Caco-2 (cell line): ENCODE measurements around the gene PLEKHG4B. TPM values are rescaled to one million over a fixed set of nuclear protein-coding genes. Genes with fewer than 3 reads are reported as not detected.
"Not testable (repeated sequence)": the region's sequence is repeated elsewhere in the genome, so short reads cannot be mapped to it uniquely, and the experiment has no call there.

Experiments
- BruUV-seq: library from RNA; stranded (reverse); fragments of 400-500 nt; replicated peaks from 2 replicates; lab custom pipeline; 2021; lab: Mats Ljungman, UMichigan
- CTCF ChIA-PET: fragments of 300-600 bp; sonication (Branson Sonifier 250); formaldehyde crosslinking; loops from one replicate; lab custom pipeline; 2022; ENCODE audit warnings: antibody characterized with exemption; lab: Charles Lee
- POLR2A ChIA-PET: fragments of 300-600 bp; sonication (Branson Sonifier 250); formaldehyde crosslinking; loops from one replicate; lab custom pipeline; 2022; ENCODE audit warnings: antibody characterized with exemption; lab: Charles Lee
- DNase-seq, 2 experiments: peaks; one replicate each; pipeline versions ENCODE4 v3.0.0 to v3.0.0-alpha.2; 2020 to 2022
- H3K27me3 ChIP-seq: replicated peaks from 2 replicates; pipeline ENCODE4 v1.6.0; 2011; ENCODE audit warnings: low read length; ENCODE audit not compliant: control insufficient read depth, insufficient read depth
- H3K36me3 ChIP-seq: 2 replicates; pipeline ENCODE4 v1.5.1; 2011; ENCODE audit warnings: low read length; ENCODE audit not compliant: control insufficient read depth, insufficient read depth
- H3K4me1 ChIP-seq: fragments of 250-450 bp; sonication (Bioruptor Pico); 2 replicates; pipeline ENCODE4 v1.5.1; 2020; ENCODE audit warnings: mild to moderate bottlenecking
- H3K4me3 ChIP-seq: 2 replicates; pipeline ENCODE4 v1.5.1; 2011; ENCODE audit warnings: low read depth, mild to moderate bottlenecking, control low read depth, low read length
- H3K9me3 ChIP-seq: fragments of 250-450 bp; sonication (Bioruptor Pico); 2 replicates; pipeline ENCODE4 v1.5.1; 2020; ENCODE audit warnings: mild to moderate bottlenecking, moderate library complexity
- H3K27ac Mint-ChIP-seq: one replicate; pipeline ENCODE4 v1.8.0; 2022; ENCODE audit warnings: mixed read lengths; ENCODE audit not compliant: unreplicated experiment
- H3K27me3 Mint-ChIP-seq: one replicate; pipeline ENCODE4 v1.8.0; 2022; ENCODE audit warnings: mixed read lengths; ENCODE audit not compliant: insufficient read depth, unreplicated experiment
- H3K36me3 Mint-ChIP-seq: one replicate; pipeline ENCODE4 v1.8.0; 2022; ENCODE audit warnings: mild to moderate bottlenecking, mixed read lengths; ENCODE audit not compliant: insufficient read depth, unreplicated experiment
- H3K4me1 Mint-ChIP-seq: one replicate; pipeline ENCODE4 v1.8.0; 2022; ENCODE audit warnings: low read depth, mixed read lengths; ENCODE audit not compliant: unreplicated experiment
- H3K4me3 Mint-ChIP-seq: one replicate; pipeline ENCODE4 v1.8.0; 2022; ENCODE audit warnings: mild to moderate bottlenecking, moderate library complexity, mixed read lengths; ENCODE audit not compliant: unreplicated experiment
- H3K9me3 Mint-ChIP-seq: one replicate; pipeline ENCODE4 v1.8.0; 2022; ENCODE audit warnings: mixed read lengths; ENCODE audit not compliant: unreplicated experiment
- CTCF ChIP-seq, 2 experiments: fragments of 200-600 bp in 1 of 2; IDR thresholded peaks; 1 replicate in 1 of 2; 2 replicates in 1 of 2; pipeline versions ENCODE4 v1.5.1 to v1.8.0; 2011 to 2022; ENCODE audit warnings: antibody characterized with exemption in 1 of 2, control low read depth in 1 of 2, inconsistent platforms in 1 of 2, low read depth in 1 of 2, low read length in 1 of 2, mild to moderate bottlenecking in 1 of 2, moderate library complexity in 1 of 2; ENCODE audit not compliant: insufficient read depth in 1 of 2, severe bottlenecking in 1 of 2, unreplicated experiment in 1 of 2
- intact Hi-C: fragments of 100-400 bp; cut with micrococcal nuclease; formaldehyde crosslinking; loops from one replicate; pipeline ENCODE4 v1.10.0; 2022; ENCODE audit not compliant: unreplicated experiment
- total RNA-seq: library from RNA; stranded (reverse); gene quantifications from 2 replicates; pipeline ENCODE4 v1.2.3, GENCODE V29; 2022

PLEKHG4B gene
- total RNA-seq, 1 experiment from 2014 or later, result 15.0 TPM

- Histone ChIP-seq H3K4me1 (peaks cover 9% of the 10 kb centered on the region; the same call in 1 of the 2 replicates), H3K9me3 (no peaks in the 10 kb centered on the region), H3K4me3 (peak overlapping the region; percentile 99), H3K36me3 (no peaks in the 10 kb centered on the region), H3K27me3 (no peaks in the 10 kb centered on the region)
- CTCF ChIA-PET, result interaction anchor here (1.6 kb wide), 1 partner anchor 52 kb away, joined by 5 read pairs; the partner anchor contains the start of gene PDCD6
- DNase-seq, result no peak
- H3K27ac Mint-ChIP-seq, result no peak overlapping the region
- intact Hi-C loops, result loop anchor here (2.0 kb wide), 1 partner anchor 51 kb away; the partner anchor contains the start of gene PDCD6
- H3K4me3 Mint-ChIP-seq, result peak overlapping the region; percentile 84
- no peaks in the 10 kb centered on the region for H3K9me3 Mint-ChIP-seq
- no peaks in the 10 kb centered on the region for H3K27me3 Mint-ChIP-seq
- H3K4me1 Mint-ChIP-seq, result peaks cover 7% of the 10 kb centered on the region
- no peak for TF ChIP-seq CTCF (IDR thresholded peaks at IDR 0.05; ENCODE audit: insufficient read depth in 1 of 2, low read depth in 1 of 2, low read length in 1 of 2, severe bottlenecking in 1 of 2, unreplicated experiment in 1 of 2)
- H3K36me3 Mint-ChIP-seq, result peaks cover 47% of the 10 kb centered on the region
- TSS peak; percentile 33 for BruUV-seq
- POLR2A ChIA-PET, result interaction anchor here (2.5 kb wide), 1 partner anchor 51 kb away, joined by 19 read pairs; the partner anchor contains the start of gene PDCD6
Measured at GRCh38 chr5:219460-219863, 127.5 kb downstream of the PLEKHG4B start.

DNA sequence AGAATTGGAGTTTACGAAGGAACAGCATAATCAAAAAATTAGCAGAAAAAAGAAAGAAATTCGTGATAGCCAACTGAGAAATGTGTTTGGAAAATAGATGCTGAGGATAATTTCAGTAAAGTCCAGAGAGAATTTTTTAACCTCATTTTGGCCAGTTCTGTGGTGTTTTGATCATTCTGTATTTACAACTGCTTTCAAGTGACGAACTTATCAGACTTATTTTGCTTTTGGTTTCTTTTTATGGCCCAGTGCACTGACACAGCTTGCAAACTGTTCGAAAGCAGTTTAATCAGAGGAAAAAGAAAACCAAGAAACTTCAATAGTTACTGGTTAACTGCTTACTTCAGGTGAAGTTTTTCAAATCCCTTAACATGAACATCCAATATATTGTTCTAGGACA, 128.0 kb downstream of the PLEKHG4B start:
- BruUV-seq, result no TSS peak
- no peaks in the 10 kb centered on the region for H3K27me3 Mint-ChIP-seq
- H3K9me3 Mint-ChIP-seq, result no peaks in the 10 kb centered on the region
- peaks cover 47% of the 10 kb centered on the region for H3K36me3 Mint-ChIP-seq
- H3K4me3 Mint-ChIP-seq, result peak overlapping the region; percentile 84
- no peaks in the 10 kb centered on the region for H3K27me3 ChIP-seq
- H3K27ac Mint-ChIP-seq, result no peak overlapping the region
- no peak for DNase-seq
- H3K4me3 ChIP-seq, result no peak overlapping the region
- H3K4me1 ChIP-seq, result peaks cover 9% of the 10 kb centered on the region; the same call in 1 of the 2 replicates
- CTCF ChIA-PET, result no interaction called here
- TF ChIP-seq CTCF (IDR thresholded peaks at IDR 0.05; ENCODE audit: insufficient read depth in 1 of 2, low read depth in 1 of 2, low read length in 1 of 2, severe bottlenecking in 1 of 2, unreplicated experiment in 1 of 2), result no peak
- peaks cover 7% of the 10 kb centered on the region for H3K4me1 Mint-ChIP-seq
- no peaks in the 10 kb centered on the region for H3K9me3 ChIP-seq
- intact Hi-C loops, result loop anchor here (2.0 kb wide), 1 partner anchor 51 kb away; the partner anchor contains the start of gene PDCD6
- H3K36me3 ChIP-seq, result no peaks in the 10 kb centered on the region
- POLR2A ChIA-PET, result no interaction called here

GRCh38 chr5:222951-223715, 131.2 kb downstream of the PLEKHG4B start:
- H3K4me3 ChIP-seq, POLR2A ChIA-PET, CTCF ChIA-PET, DNase-seq, H3K36me3 ChIP-seq, H3K4me1 Mint-ChIP-seq, H3K4me1 ChIP-seq, H3K4me3 Mint-ChIP-seq, H3K27me3 ChIP-seq, H3K9me3 ChIP-seq, H3K27ac Mint-ChIP-seq, H3K9me3 Mint-ChIP-seq, intact Hi-C loops, H3K27me3 Mint-ChIP-seq, BruUV-seq: not testable (repeated sequence)
- peaks cover 56% of the 10 kb centered on the region for H3K36me3 Mint-ChIP-seq
